Measurements from ENCODE around the gene MORN5.
"Not testable (repeated sequence)": the region's sequence is repeated elsewhere in the genome, so short reads cannot be mapped to it uniquely, and the experiment has no call there.

MORN5 gene

GRCh38 chr9:122159026-122159924 is at the start of gene MORN5, which contains the start of gene NDUFA8:
Gene MORN5 (plus strand): TSS chr9:122159908. CDS start chr9:122159973, 65 bp downstream.
Gene NDUFA8 (minus strand): TSS chr9:122159779. CDS start chr9:122159677, 102 bp downstream.
- no peak for FAIRE-seq

- no peak for FAIRE-seq
These were observed 49.4 kb upstream of the MORN5 start for GRCh38 chr9:122110100-122110833.

- FAIRE-seq = no peak
These were observed 48.2 kb upstream of the MORN5 start for GRCh38 chr9:122111413-122112085.

- no peak for FAIRE-seq
These were observed 47.5 kb upstream of the MORN5 start for GRCh38 chr9:122112238-122112637.

GRCh38 chr9:122113574-122113973 is 46.1 kb upstream of the MORN5 start:
- FAIRE-seq = no peak

- FAIRE-seq = no peak
These were observed 44.3 kb upstream of the MORN5 start for GRCh38 chr9:122115176-122116035.

GRCh38 chr9:122116040-122116439 is 43.7 kb upstream of the MORN5 start:
- no peak for FAIRE-seq

- no peak for FAIRE-seq
These were observed 43.1 kb upstream of the MORN5 start for GRCh38 chr9:122116448-122117173.

GRCh38 chr9:122117241-122117640 is 42.5 kb upstream of the MORN5 start:
- not testable (repeated sequence) for FAIRE-seq

- FAIRE-seq = no peak
These were observed 41.2 kb upstream of the MORN5 start for GRCh38 chr9:122118343-122119165.

- FAIRE-seq = no peak
These were observed 40.6 kb upstream of the MORN5 start for GRCh38 chr9:122119166-122119521.

GRCh38 chr9:122119721-122120120 is 40.0 kb upstream of the MORN5 start:
- FAIRE-seq = no peak

- no peak for FAIRE-seq
These were observed 39.2 kb upstream of the MORN5 start for GRCh38 chr9:122120316-122121071.

- no peak for FAIRE-seq
These were observed 38.3 kb upstream of the MORN5 start for GRCh38 chr9:122121391-122121790.

- FAIRE-seq = no peak
These were observed 37.8 kb upstream of the MORN5 start for GRCh38 chr9:122121931-122122330.

GRCh38 chr9:122122468-122122867 is 37.2 kb upstream of the MORN5 start:
- no peak for FAIRE-seq

- no peak for FAIRE-seq
These were observed 36.6 kb upstream of the MORN5 start for GRCh38 chr9:122122903-122123632.

- no peak for FAIRE-seq
These were observed 35.7 kb upstream of the MORN5 start for GRCh38 chr9:122124048-122124447.

GRCh38 chr9:122124528-122124927 is 35.2 kb upstream of the MORN5 start:
- FAIRE-seq = no peak

Data from colon (tissue), 2 donors.